Measurements from ENCODE around the gene AUH. TPM values are rescaled to one million over a fixed set of nuclear protein-coding genes. Genes with fewer than 3 reads are reported as not detected.

Gene AUH
- total RNA-seq, 1 experiment from 2014 or later, result 21.7 TPM

DNA sequence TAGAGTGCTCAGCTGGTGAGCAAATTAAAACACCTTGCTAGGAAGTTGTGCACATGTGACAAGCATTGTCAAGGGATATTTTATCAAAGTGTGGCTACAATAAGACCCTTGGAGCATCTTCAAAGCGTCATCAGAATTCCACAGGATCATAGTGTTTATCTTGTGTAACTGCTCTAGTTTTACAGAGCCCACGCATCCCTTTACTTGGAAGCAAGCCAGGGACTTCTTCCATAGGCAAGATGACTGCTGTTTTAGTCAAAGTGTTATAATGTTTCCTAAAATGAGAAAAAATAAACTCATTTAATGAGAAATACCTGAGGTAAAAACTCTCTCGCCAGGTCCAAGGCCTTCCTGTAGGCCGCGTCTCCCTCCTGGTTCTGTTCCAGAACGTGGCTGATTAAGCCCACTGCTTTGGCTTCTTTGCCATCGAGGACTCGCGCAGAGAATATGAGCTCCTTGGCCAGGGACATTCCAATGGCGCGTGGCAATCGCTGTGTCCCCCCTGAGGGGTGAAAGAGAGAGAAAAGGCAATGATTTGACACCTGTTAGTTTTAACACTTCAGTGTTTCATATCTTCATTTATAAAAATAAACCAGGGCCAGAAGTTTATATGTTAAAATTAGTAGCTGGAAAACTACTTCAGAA, 141.1 kb downstream of the AUH start:
- Histone ChIP-seq H3K18ac (ENCODE audit: insufficient read length, low read depth, low read length) (no peak overlapping the region), H2BK12ac (ENCODE audit: insufficient read length, low read depth, low read length) (no peak overlapping the region), H2BK5ac (ENCODE audit: insufficient read length, low read length) (no peak overlapping the region), H2BK120ac (ENCODE audit: low read depth, low read length, poor library complexity, severe bottlenecking) (no peak overlapping the region), H4K5ac (ENCODE audit: insufficient read length, low read depth, low read length) (no peak overlapping the region), H3K27ac (ENCODE audit: insufficient read length, low read depth, low read length) (no peak overlapping the region), H3K23me2 (ENCODE audit: insufficient read length, low read depth, low read length, poor library complexity, severe bottlenecking) (no peaks in the 10 kb centered on the region), H2AK5ac (ENCODE audit: insufficient read length, low read length) (no peak overlapping the region), H3K23ac (ENCODE audit: insufficient read length, low read depth, low read length) (no peak overlapping the region), H3K4me2 (ENCODE audit: insufficient read depth, insufficient read length, low read length) (no peak overlapping the region), H3K14ac (ENCODE audit: insufficient read depth, low read length) (no peak overlapping the region), H4K8ac (replicated peaks; ENCODE audit: insufficient read length, low read depth, low read length) (no peak overlapping the region), H3T11ph (ENCODE audit: low read length) (no peak overlapping the region), H4K20me1 (ENCODE audit: control insufficient read depth, insufficient read depth, insufficient read length) (no peaks in the 10 kb centered on the region), H3K9me3 (ENCODE audit: control insufficient read depth, low read depth, low read length) (no peaks in the 10 kb centered on the region), H3K4ac (ENCODE audit: low read depth, low read length) (no peak overlapping the region), H2BK15ac (ENCODE audit: low read depth, low read length) (no peak overlapping the region), H2AFZ (ENCODE audit: low read length) (no peak overlapping the region), H3K79me2 (ENCODE audit: insufficient read depth, low read length) (no peaks in the 10 kb centered on the region), H3K27me3 (ENCODE audit: insufficient read depth, low read length) (no peaks in the 10 kb centered on the region), H3K9ac (ENCODE audit: extremely low read depth, insufficient read length, low read length) (no peak overlapping the region), H3K56ac (ENCODE audit: insufficient read length, low read depth, low read length) (no peak overlapping the region), H4K91ac (ENCODE audit: insufficient read length, low read depth, low read length) (no peak overlapping the region), H2BK20ac (ENCODE audit: low read depth, low read length, poor library complexity, severe bottlenecking) (no peak overlapping the region), H3K4me1 (ENCODE audit: insufficient read depth, low read length) (peaks cover 4% of the 10 kb centered on the region), H3K79me1 (ENCODE audit: insufficient read depth, low read depth, low read length, poor library complexity, severe bottlenecking) (no peaks in the 10 kb centered on the region)
- no CpG with 5 or more reads among the region's 12 CpGs for WGBS (ENCODE audit: extremely low coverage, insufficient read length, low lambda C conversion rate)
- H3K4me1 Mint-ChIP-seq, result peaks cover 14 to 16% of the 10 kb centered on the region in 2 experiments
- no peak for DNase-seq
- H3K27ac Mint-ChIP-seq, result no peak overlapping the region
- H3K4me3 Mint-ChIP-seq, result no peak overlapping the region
- H3K27me3 Mint-ChIP-seq (ENCODE audit: low read depth), result no peaks in the 10 kb centered on the region
- no peaks in the 10 kb centered on the region for H3K9me3 Mint-ChIP-seq
- TF ChIP-seq, protein P1, sequence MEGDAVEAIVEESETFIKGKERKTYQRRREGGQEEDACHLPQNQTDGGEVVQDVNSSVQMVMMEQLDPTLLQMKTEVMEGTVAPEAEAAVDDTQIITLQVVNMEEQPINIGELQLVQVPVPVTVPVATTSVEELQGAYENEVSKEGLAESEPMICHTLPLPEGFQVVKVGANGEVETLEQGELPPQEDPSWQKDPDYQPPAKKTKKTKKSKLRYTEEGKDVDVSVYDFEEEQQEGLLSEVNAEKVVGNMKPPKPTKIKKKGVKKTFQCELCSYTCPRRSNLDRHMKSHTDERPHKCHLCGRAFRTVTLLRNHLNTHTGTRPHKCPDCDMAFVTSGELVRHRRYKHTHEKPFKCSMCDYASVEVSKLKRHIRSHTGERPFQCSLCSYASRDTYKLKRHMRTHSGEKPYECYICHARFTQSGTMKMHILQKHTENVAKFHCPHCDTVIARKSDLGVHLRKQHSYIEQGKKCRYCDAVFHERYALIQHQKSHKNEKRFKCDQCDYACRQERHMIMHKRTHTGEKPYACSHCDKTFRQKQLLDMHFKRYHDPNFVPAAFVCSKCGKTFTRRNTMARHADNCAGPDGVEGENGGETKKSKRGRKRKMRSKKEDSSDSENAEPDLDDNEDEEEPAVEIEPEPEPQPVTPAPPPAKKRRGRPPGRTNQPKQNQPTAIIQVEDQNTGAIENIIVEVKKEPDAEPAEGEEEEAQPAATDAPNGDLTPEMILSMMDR (conservative IDR thresholded peaks at IDR 0.05), result no peak
- H3K36me3 Mint-ChIP-seq (ENCODE audit: insufficient read depth in 1 of 3, low read depth in 3 of 3), result peaks cover 0 to 16% (median 9%) of the 10 kb centered on the region in 3 experiments; a peak in 5 of 7 replicates
